Gastrocnemius medialis (tissue), 4 donors: ENCODE measurements around the gene STX1A.

ENCODE experiments used
- CTCF ChIP-seq, 5 experiments: fragments of 450-650 bp in 3 of 5; fragments of 200-600 bp in 2 of 5; sonication (generic) in 2 of 5; IDR thresholded peaks in 4 of 5; conservative IDR thresholded peaks in 1 of 5; 1 replicate in 4 of 5; 2 replicates in 1 of 5; pipeline ENCODE4 v1.5.1; 2016 to 2019; ENCODE audit warnings: antibody characterized with exemption in 5 of 5, mild to moderate bottlenecking in 3 of 5, moderate library complexity in 3 of 5
- POLR2A ChIP-seq, 2 donors: fragments of 450-650 bp; IDR thresholded peaks; one replicate each; pipeline ENCODE4 v1.6.1; 2017; ENCODE audit warnings: antibody characterized with exemption in 2 of 2, mild to moderate bottlenecking in 2 of 2, moderate library complexity in 2 of 2

- TF ChIP-seq CTCF (IDR thresholded peaks at IDR 0.05 in 4 of 5, conservative IDR thresholded peaks at IDR 0.05 in 1 of 5) (no peak), POLR2A (IDR thresholded peaks at IDR 0.05) (no peak)
These were observed 19.4 kb downstream of the STX1A start for GRCh38 chr7:73700069-73700423.
